Heart left ventricle (tissue), 13 donors: ENCODE data around the gene KRTAP5-6.

ENCODE experiments used
- POLR2A ChIP-seq, 2 donors: fragments of 450-650 bp; IDR thresholded peaks; one replicate each; pipeline ENCODE4 v1.6.1; 2017; ENCODE audit warnings: antibody characterized with exemption in 2 of 2, mild to moderate bottlenecking in 2 of 2, moderate library complexity in 2 of 2
- TF ChIP-seq, protein P1 (sequence below), 12 donors: fragments of 200-600 bp; sonication (generic) in 4 of 12; IDR thresholded peaks; one replicate each; pipeline versions ENCODE4 v1.5.0 to v1.8.0; 2018 to 2022; ENCODE audit warnings: antibody characterized with exemption in 12 of 12, mild to moderate bottlenecking in 5 of 12
- donor health status: ischemic (EF 13 %, LVEDD 7.1; RV severe dilation, severe dysfunction).
- donor health status: DM: no; HTN: yes; CAD: no.
- donor health status: DM: no; HTN: no; CAD: no.
- donor health status: ischemic (EF 25% LVEDD 6.9; RV normal size, moderate dysfunction).
- donor health status: ischemic (EF 25% LVEDD 5.7; RV mildly dilated, moderate dysfunction).
- donor health status: ischemic (EF 35%, LVEDD 5.7; RV mildly dilated, moderate dysfunction).
- donor health status: nonischemic (EF 11% LVEDD 7.7; RV severe dilation, severe dysfunction).
- donor health status: DM: yes; HTN: yes; CAD: no.
- donor health status: PGD.
- donor health status: ischemic (EF 29% LVEDD 5.4; RV normal size, mild dysfunction).
- donor health status: nonischemic (EF 23%, LVEDD 6.1; RV moderate dilation, normal function).

DNA sequence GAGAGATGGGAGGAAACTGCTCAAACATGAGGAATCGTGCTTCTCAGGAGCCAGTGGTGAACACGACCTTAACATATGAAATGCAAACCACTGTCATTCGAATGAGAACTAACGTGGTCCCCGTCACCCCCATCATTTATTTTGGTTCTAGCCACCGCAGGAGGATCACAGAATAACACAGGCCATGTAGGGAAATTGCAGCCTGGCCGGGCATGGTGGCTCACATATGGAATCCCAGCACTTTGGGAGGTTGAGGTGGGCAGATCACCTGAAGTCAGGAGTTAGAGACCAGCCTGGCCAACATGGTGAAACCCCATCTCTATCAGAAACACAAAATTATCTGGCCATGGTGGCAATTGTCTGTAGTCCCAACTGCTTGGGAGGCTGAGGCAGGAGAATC lies 40.3 kb upstream of the KRTAP5-6 start:
- TF ChIP-seq, protein P1, sequence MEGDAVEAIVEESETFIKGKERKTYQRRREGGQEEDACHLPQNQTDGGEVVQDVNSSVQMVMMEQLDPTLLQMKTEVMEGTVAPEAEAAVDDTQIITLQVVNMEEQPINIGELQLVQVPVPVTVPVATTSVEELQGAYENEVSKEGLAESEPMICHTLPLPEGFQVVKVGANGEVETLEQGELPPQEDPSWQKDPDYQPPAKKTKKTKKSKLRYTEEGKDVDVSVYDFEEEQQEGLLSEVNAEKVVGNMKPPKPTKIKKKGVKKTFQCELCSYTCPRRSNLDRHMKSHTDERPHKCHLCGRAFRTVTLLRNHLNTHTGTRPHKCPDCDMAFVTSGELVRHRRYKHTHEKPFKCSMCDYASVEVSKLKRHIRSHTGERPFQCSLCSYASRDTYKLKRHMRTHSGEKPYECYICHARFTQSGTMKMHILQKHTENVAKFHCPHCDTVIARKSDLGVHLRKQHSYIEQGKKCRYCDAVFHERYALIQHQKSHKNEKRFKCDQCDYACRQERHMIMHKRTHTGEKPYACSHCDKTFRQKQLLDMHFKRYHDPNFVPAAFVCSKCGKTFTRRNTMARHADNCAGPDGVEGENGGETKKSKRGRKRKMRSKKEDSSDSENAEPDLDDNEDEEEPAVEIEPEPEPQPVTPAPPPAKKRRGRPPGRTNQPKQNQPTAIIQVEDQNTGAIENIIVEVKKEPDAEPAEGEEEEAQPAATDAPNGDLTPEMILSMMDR (IDR thresholded peaks at IDR 0.05): no peak
- TF ChIP-seq POLR2A (IDR thresholded peaks at IDR 0.05): no peak
